MCF 10A (cell line): ENCODE data around the gene PNLIPRP3. TPM values are rescaled to one million over a fixed set of nuclear protein-coding genes. Genes with fewer than 3 reads are reported as not detected.

ENCODE experiments used
- BruUV-seq: library from RNA; stranded (reverse); fragments of 400-500 nt; replicated peaks from 2 replicates; lab custom pipeline; 2021; lab: Mats Ljungman, UMichigan
- CTCF ChIA-PET: fragments of 300-600 bp; sonication (Branson Sonifier 250); formaldehyde crosslinking; extraction: SDS; loops from one replicate; lab custom pipeline; 2021; ENCODE audit warnings: antibody characterized with exemption, inconsistent platforms; lab: Yijun Ruan, JAX
- POLR2A ChIA-PET: fragments of 300-600, 350-650 bp; sonication (Branson Sonifier 250); formaldehyde crosslinking; extraction: SDS; loops from one replicate; lab custom pipeline; 2020; ENCODE audit warnings: antibody characterized with exemption, inconsistent platforms; lab: Yijun Ruan, JAX
- DNase-seq: peaks from one replicate; pipeline ENCODE4 v3.0.0-alpha.2; 2018; ENCODE audit not compliant: unreplicated experiment
- H3K27ac Mint-ChIP-seq: one replicate; pipeline ENCODE4 v1.8.0; 2022; ENCODE audit warnings: mild to moderate bottlenecking, low read depth, mixed read lengths; ENCODE audit not compliant: unreplicated experiment
- H3K27me3 Mint-ChIP-seq: one replicate; pipeline ENCODE4 v1.8.0; 2022; ENCODE audit warnings: mixed read lengths; ENCODE audit not compliant: insufficient read depth, unreplicated experiment
- H3K36me3 Mint-ChIP-seq: one replicate; pipeline ENCODE4 v1.8.0; 2022; ENCODE audit warnings: mild to moderate bottlenecking, moderate library complexity, mixed read lengths; ENCODE audit not compliant: insufficient read depth, unreplicated experiment
- H3K4me1 Mint-ChIP-seq: one replicate; pipeline ENCODE4 v1.8.0; 2022; ENCODE audit warnings: mixed read lengths; ENCODE audit not compliant: insufficient read depth, unreplicated experiment
- H3K4me3 Mint-ChIP-seq: one replicate; pipeline ENCODE4 v1.8.0; 2022; ENCODE audit warnings: mild to moderate bottlenecking, moderate library complexity, mixed read lengths; ENCODE audit not compliant: unreplicated experiment
- H3K9me3 Mint-ChIP-seq: one replicate; pipeline ENCODE4 v1.8.0; 2022; ENCODE audit warnings: mixed read lengths; ENCODE audit not compliant: unreplicated experiment
- intact Hi-C: fragments of 100-400 bp; cut with micrococcal nuclease; formaldehyde crosslinking; loops from 2 replicates; pipeline ENCODE4 v1.14.1; 2022
- total RNA-seq: library from RNA; stranded (reverse); gene quantifications from 2 replicates; pipeline ENCODE4 v1.2.3, GENCODE V29; 2022
- TF ChIP-seq, protein P1 (sequence below): fragments of 200-600 bp; IDR thresholded peaks from one replicate; pipeline ENCODE4 v1.8.0; 2022; ENCODE audit warnings: antibody characterized with exemption, mild to moderate bottlenecking; ENCODE audit not compliant: unreplicated experiment

PNLIPRP3 gene
- total RNA-seq, 1 experiment from 2014 or later: 9.5 TPM

- H3K27ac Mint-ChIP-seq: no peak overlapping the region
- CTCF ChIA-PET: interaction anchor here (0.6 to 0.8 kb wide), 2 partner anchors 34 to 1531 kb away, joined by 3 to 4 read pairs; no protein-coding TSS in a partner anchor
- intact Hi-C loops: no loop called here
- no peaks in the 10 kb centered on the region for H3K27me3 Mint-ChIP-seq
- H3K9me3 Mint-ChIP-seq: no peaks in the 10 kb centered on the region
- H3K36me3 Mint-ChIP-seq: peaks cover 6% of the 10 kb centered on the region
- POLR2A ChIA-PET: no interaction called here
- BruUV-seq: no TSS peak
- H3K4me3 Mint-ChIP-seq: no peak overlapping the region
- no peak for DNase-seq
- TF ChIP-seq, protein P1, sequence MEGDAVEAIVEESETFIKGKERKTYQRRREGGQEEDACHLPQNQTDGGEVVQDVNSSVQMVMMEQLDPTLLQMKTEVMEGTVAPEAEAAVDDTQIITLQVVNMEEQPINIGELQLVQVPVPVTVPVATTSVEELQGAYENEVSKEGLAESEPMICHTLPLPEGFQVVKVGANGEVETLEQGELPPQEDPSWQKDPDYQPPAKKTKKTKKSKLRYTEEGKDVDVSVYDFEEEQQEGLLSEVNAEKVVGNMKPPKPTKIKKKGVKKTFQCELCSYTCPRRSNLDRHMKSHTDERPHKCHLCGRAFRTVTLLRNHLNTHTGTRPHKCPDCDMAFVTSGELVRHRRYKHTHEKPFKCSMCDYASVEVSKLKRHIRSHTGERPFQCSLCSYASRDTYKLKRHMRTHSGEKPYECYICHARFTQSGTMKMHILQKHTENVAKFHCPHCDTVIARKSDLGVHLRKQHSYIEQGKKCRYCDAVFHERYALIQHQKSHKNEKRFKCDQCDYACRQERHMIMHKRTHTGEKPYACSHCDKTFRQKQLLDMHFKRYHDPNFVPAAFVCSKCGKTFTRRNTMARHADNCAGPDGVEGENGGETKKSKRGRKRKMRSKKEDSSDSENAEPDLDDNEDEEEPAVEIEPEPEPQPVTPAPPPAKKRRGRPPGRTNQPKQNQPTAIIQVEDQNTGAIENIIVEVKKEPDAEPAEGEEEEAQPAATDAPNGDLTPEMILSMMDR: no peak
- H3K4me1 Mint-ChIP-seq: peaks cover 7% of the 10 kb centered on the region
These were observed 60.1 kb downstream of the PNLIPRP3 start for GRCh38 chr10:116487522-116488430.

DNA sequence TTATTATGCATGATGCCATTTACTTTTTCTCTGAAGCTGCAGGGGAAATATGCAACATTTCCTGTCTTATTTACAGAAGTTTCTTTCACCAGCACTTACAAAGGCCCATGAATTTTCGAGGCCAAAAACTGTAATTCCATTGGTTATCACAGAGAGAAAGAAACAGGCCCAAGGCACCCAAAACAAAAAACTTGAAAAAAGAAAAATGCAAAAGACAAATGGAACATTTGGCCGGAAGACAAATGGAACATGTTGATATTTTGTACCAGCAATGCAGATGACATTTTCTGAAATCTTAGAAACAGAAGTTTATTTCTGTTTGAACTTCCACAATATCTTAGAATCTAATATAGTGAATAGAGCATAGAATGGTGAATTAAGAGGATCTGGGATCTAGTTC lies 61.8 kb downstream of the PNLIPRP3 start:
- Mint-ChIP-seq H3K27ac (no peak overlapping the region), H3K4me1 (no peaks in the 10 kb centered on the region), H3K36me3 (peaks cover 6% of the 10 kb centered on the region), H3K4me3 (no peak overlapping the region), H3K9me3 (no peaks in the 10 kb centered on the region), H3K27me3 (no peaks in the 10 kb centered on the region)
- CTCF ChIA-PET: interaction anchor here (0.6 to 2.1 kb wide), 12 partner anchors 10 to 660 kb away, joined by 3 to 19 read pairs (median 4); no protein-coding TSS in a partner anchor
- POLR2A ChIA-PET: interaction anchor here (0.7 kb wide), 1 partner anchor 1408 kb away, joined by 4 read pairs; no protein-coding TSS in a partner anchor
- intact Hi-C loops: no loop called here
- DNase-seq: no peak
- TF ChIP-seq, protein P1: no peak
- BruUV-seq: no TSS peak

- H3K27me3 Mint-ChIP-seq: no peaks in the 10 kb centered on the region
- TF ChIP-seq, protein P1: peak; percentile 53
- no peaks in the 10 kb centered on the region for H3K4me1 Mint-ChIP-seq
- no peaks in the 10 kb centered on the region for H3K9me3 Mint-ChIP-seq
- POLR2A ChIA-PET: interaction anchor here (0.8 kb wide), 1 partner anchor 20 kb away, joined by 3 read pairs; no protein-coding TSS in a partner anchor
- H3K36me3 Mint-ChIP-seq: peaks cover 6% of the 10 kb centered on the region
- CTCF ChIA-PET: interaction anchor here (0.5 to 2.1 kb wide), 21 partner anchors 9 to 1263 kb away, joined by 3 to 19 read pairs (median 3); no protein-coding TSS in a partner anchor
- peak; percentile 45 for DNase-seq
- intact Hi-C loops: loop anchor here (2.0 kb wide), 2 partner anchors 19 to 49 kb away; no protein-coding TSS in a partner anchor
- no peak overlapping the region for H3K4me3 Mint-ChIP-seq
- no peak overlapping the region for H3K27ac Mint-ChIP-seq
- no TSS peak for BruUV-seq
These were observed 62.5 kb downstream of the PNLIPRP3 start for GRCh38 chr10:116490028-116490662.

DNA sequence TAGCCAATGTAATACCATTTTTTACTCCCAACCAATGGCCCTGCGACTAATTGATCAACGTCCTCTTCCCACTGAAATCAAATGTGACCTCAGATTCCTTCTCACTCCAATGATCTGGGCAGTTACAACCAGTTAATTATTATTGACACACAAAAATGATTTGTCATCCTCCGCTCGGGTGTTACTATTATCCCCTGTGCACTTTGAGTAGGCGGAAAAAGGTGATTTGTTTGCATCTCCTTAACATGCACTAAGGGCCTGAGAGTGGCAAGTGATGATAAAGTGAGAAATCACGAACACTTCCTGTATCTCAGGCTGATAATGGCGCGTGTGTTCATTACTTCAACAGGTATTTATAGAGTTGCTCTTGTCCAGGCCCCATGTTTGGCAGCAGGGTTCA lies 77.1 kb downstream of the PNLIPRP3 start:
- no peak overlapping the region for H3K27ac Mint-ChIP-seq
- H3K27me3 Mint-ChIP-seq: no peaks in the 10 kb centered on the region

More for the DNA sequence above, 77.1 kb downstream of the PNLIPRP3 start:
- peaks cover 10% of the 10 kb centered on the region for H3K9me3 Mint-ChIP-seq
- H3K4me3 Mint-ChIP-seq: no peak overlapping the region
- intact Hi-C loops: no loop called here
- no peaks in the 10 kb centered on the region for H3K4me1 Mint-ChIP-seq
- TF ChIP-seq, protein P1: no peak
- BruUV-seq: no TSS peak
- DNase-seq: no peak
- CTCF ChIA-PET: interaction anchor here (0.8 to 1.6 kb wide), 4 partner anchors 12 to 661 kb away, joined by 3 to 10 read pairs (median 4); no protein-coding TSS in a partner anchor
- POLR2A ChIA-PET: no interaction called here
- no peaks in the 10 kb centered on the region for H3K36me3 Mint-ChIP-seq
